IMR-90 (cell line): Measurements from ENCODE around the gene CEP76. TPM values are rescaled to one million over a fixed set of nuclear protein-coding genes. Genes with fewer than 3 reads are reported as not detected.

Experiments used
- ATAC-seq: fragments of 200-7000 bp; cut with Tn5 transposase; 2 replicates; pipeline ENCODE4 v1.9.1; 2020; ENCODE audit warnings: low read depth, mild to moderate bottlenecking, moderate library complexity
- BruUV-seq: library from RNA; stranded (reverse); fragments of 400-500 nt; replicated peaks from 2 replicates; lab custom pipeline; 2021; lab: Mats Ljungman, UMichigan
- CTCF ChIA-PET: fragments of 300-600 bp; formaldehyde crosslinking; extraction: SDS; loops from one replicate; lab custom pipeline; 2021; ENCODE audit warnings: antibody characterized with exemption; lab: Yijun Ruan, JAX
- POLR2A ChIA-PET: fragments of 300-600 bp; sonication (Branson Sonifier 250); formaldehyde crosslinking; loops from one replicate; lab custom pipeline; 2022; ENCODE audit warnings: antibody characterized with exemption; ENCODE audit not compliant: unreplicated experiment; lab: Charles Lee
- DNase-seq: peaks from one replicate; pipeline ENCODE4 v3.0.0; 2013
- H2AFZ ChIP-seq: replicated peaks from 2 replicates; pipeline ENCODE3; 2013; ENCODE audit warnings: low read length, mild to moderate bottlenecking; ENCODE audit not compliant: poor library complexity
- H2AK5ac ChIP-seq: 2 replicates; pipeline ENCODE4 v1.6.1; 2013; ENCODE audit warnings: low read depth, low read length, inconsistent platforms
- H2AK9ac ChIP-seq: replicated peaks from 2 replicates; pipeline ENCODE3; 2013; ENCODE audit warnings: mild to moderate bottlenecking, low read depth, low read length, moderate library complexity; ENCODE audit not compliant: poor library complexity
- H2BK120ac ChIP-seq: 2 replicates; pipeline ENCODE4 v1.6.1; 2013; ENCODE audit warnings: low read depth, low read length, inconsistent platforms
- H2BK15ac ChIP-seq: 3 replicates; pipeline ENCODE4 v1.6.1; 2013; ENCODE audit warnings: low read depth, low read length, inconsistent platforms
- H2BK20ac ChIP-seq: 2 replicates; pipeline ENCODE4 v1.6.1; 2013; ENCODE audit warnings: low read depth, mild to moderate bottlenecking, inconsistent platforms, low read length, moderate library complexity
- H2BK5ac ChIP-seq: 2 replicates; pipeline ENCODE4 v1.6.1; 2013; ENCODE audit warnings: mild to moderate bottlenecking, low read depth, low read length, inconsistent platforms; ENCODE audit not compliant: poor library complexity, severe bottlenecking
- H3K14ac ChIP-seq: replicated peaks from 2 replicates; pipeline ENCODE4 v1.6.1; 2013; ENCODE audit warnings: low read depth, low read length, inconsistent platforms
- H3K18ac ChIP-seq: 2 replicates; pipeline ENCODE4 v1.6.1; 2013; ENCODE audit warnings: low read depth, low read length, control low read depth
- H3K23ac ChIP-seq: 2 replicates; pipeline ENCODE4 v1.6.1; 2013; ENCODE audit warnings: low read depth, low read length, inconsistent platforms
- H3K27ac ChIP-seq: 2 replicates; pipeline ENCODE4 v1.5.1; 2013; ENCODE audit warnings: mild to moderate bottlenecking, control low read depth, low read length; ENCODE audit not compliant: insufficient read depth
- H3K27me3 ChIP-seq: 2 replicates; pipeline ENCODE4 v1.6.1; 2013; ENCODE audit warnings: low read length; ENCODE audit not compliant: control insufficient read depth, insufficient read depth
- H3K36me3 ChIP-seq: 2 replicates; pipeline ENCODE4 v1.6.1; 2013; ENCODE audit warnings: low read length, mixed read lengths; ENCODE audit not compliant: control insufficient read depth, insufficient read depth
- H3K4ac ChIP-seq: 2 replicates; pipeline ENCODE4 v1.6.1; 2013; ENCODE audit warnings: low read depth, low read length, inconsistent platforms
- H3K4me1 ChIP-seq: 2 replicates; pipeline ENCODE4 v1.6.1; 2013; ENCODE audit warnings: low read length, mixed read lengths; ENCODE audit not compliant: control insufficient read depth, insufficient read depth
- H3K4me2 ChIP-seq: 2 replicates; pipeline ENCODE4 v1.6.1; 2013; ENCODE audit warnings: low read depth, mild to moderate bottlenecking, control low read depth, low read length, moderate library complexity
- H3K4me3 ChIP-seq: 2 replicates; pipeline ENCODE4 v1.5.1; 2013; ENCODE audit warnings: low read depth, mild to moderate bottlenecking, control low read depth, low read length, moderate library complexity; ENCODE audit not compliant: insufficient read depth
- H3K56ac ChIP-seq: 2 replicates; pipeline ENCODE4 v1.6.1; 2013; ENCODE audit warnings: low read length, inconsistent platforms; ENCODE audit not compliant: insufficient read depth; ENCODE audit errors: extremely low read depth
- H3K79me1 ChIP-seq, 2 experiments: 2 replicates each; pipeline ENCODE4 v1.6.1; 2013; ENCODE audit warnings: low read length in 2 of 2, inconsistent platforms in 1 of 2, low read depth in 1 of 2
- H3K9ac ChIP-seq: 2 replicates; pipeline ENCODE4 v1.6.1; 2013; ENCODE audit warnings: low read depth, low read length, control low read depth
- H3K9me1 ChIP-seq: 2 replicates; pipeline ENCODE4 v1.6.1; 2013; ENCODE audit warnings: low read length, inconsistent platforms; ENCODE audit not compliant: insufficient read depth
- H3K9me3 ChIP-seq: 2 replicates; pipeline ENCODE4 v1.6.1; 2013; ENCODE audit warnings: low read length; ENCODE audit not compliant: control insufficient read depth, insufficient read depth
- H4K20me1 ChIP-seq: 2 replicates; pipeline ENCODE4 v1.6.1; 2013; ENCODE audit warnings: low read length, inconsistent platforms; ENCODE audit not compliant: insufficient read depth
- H4K5ac ChIP-seq: 2 replicates; pipeline ENCODE4 v1.6.1; 2013; ENCODE audit warnings: mild to moderate bottlenecking, low read depth, low read length, control low read depth
- H4K8ac ChIP-seq, 2 experiments: 2 replicates each; pipeline ENCODE4 v1.6.1; 2013; ENCODE audit warnings: low read depth in 2 of 2, low read length in 2 of 2, control low read depth in 1 of 2, inconsistent platforms in 1 of 2
- H4K91ac ChIP-seq: 2 replicates; pipeline ENCODE4 v1.6.1; 2013; ENCODE audit warnings: low read depth, low read length, inconsistent platforms; ENCODE audit not compliant: insufficient read depth
- FOS ChIP-seq: fragments of 150-350 bp; IDR thresholded peaks from 2 replicates; pipeline ENCODE4 v1.6.1; 2016; ENCODE audit warnings: low read depth, low read length
- MAZ ChIP-seq: IDR thresholded peaks from 2 replicates; pipeline ENCODE4 v1.6.1; 2012; ENCODE audit warnings: low read depth, mild to moderate bottlenecking, low read length, improper control_type of control experiment, moderate library complexity, borderline replicate concordance
- POLR2A ChIP-seq: IDR thresholded peaks from 2 replicates; pipeline ENCODE4 v1.6.1; 2012; ENCODE audit warnings: mild to moderate bottlenecking, low read depth, low read length
- WGBS, 2 experiments: methylation state at CpG; one replicate each; pipeline versions ENCODE4 v1.1.5 to v1.1.7; 2013; ENCODE audit warnings: missing lambda C conversion rate in 2 of 2; ENCODE audit not compliant: insufficient read length in 1 of 2; ENCODE audit errors: extremely low coverage in 2 of 2; 5-methylcytosine and 5-hydroxymethylcytosine counted together
- dilution Hi-C: fragments of 300-500 bp; cut with HindIII; formaldehyde crosslinking; loops from one replicate; pipeline ENCODE4 v1.14.3; 2018; ENCODE audit warnings: low sequenced_read_pairs; ENCODE audit not compliant: unreplicated experiment
- in situ Hi-C: fragments of 300-500 bp; cut with MboI; formaldehyde crosslinking; loops from 3 replicates; pipeline ENCODE4 v1.14.3; 2019; ENCODE audit warnings: low sequenced_read_pairs, inconsistent platforms, mixed read lengths
- intact Hi-C: fragments of 100-400 bp; cut with micrococcal nuclease; formaldehyde crosslinking; loops from 2 replicates; pipeline ENCODE4 v1.10.0; 2022
- polyA plus RNA-seq, 3 experiments: library from polyadenylated mRNA; depleted of rRNA; stranded (reverse); fragments of >200 nt; gene quantifications; 2 replicates each; pipeline ENCODE4 v1.2.3, GENCODE V29; 2012; ENCODE audit warnings: low replicate concordance in 1 of 3
- total RNA-seq: library from RNA; depleted of rRNA; stranded (reverse); fragments of >200 nt; gene quantifications from 2 replicates; pipeline ENCODE4 v1.2.3, GENCODE V29; 2012

The CEP76 gene
- total and polyA plus RNA-seq, 2 of the 4 experiments (the other 2 are of a cell fraction) = 5.1 to 8.1 TPM

DNA sequence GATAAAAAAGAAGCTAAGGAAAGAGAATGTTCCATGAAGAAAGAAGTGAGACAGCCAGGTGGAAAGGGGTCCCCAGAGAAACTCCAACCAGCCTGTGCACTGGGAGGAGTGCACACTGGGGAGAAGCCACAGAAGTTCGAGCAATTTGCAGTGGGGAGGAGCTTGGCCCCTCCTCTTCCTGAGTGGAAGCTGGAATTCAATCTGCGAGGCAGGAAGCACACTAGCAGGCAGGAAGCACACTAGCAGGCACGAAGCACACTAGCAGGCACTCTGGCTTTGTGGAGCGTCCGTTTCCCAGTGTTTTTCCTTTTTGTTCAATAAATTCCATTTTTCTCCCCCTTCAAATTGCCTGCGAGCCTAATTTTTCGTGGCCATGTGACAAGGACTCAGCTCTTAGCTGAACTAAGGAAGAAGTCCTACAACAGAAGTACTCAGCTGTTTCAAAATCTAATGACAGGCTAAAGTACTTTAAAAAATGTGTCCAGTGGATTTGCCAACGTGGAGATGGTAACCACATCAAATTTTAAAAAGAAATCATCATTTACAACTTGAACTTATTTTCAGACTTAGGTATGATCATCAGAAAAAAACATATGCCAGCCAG lies 23.2 kb downstream of the CEP76 start:
- Histone ChIP-seq H4K91ac (peak overlapping the region; percentile 48; the same call in 1 of the 2 replicates), H3K9me3 (no peaks in the 10 kb centered on the region), H3K14ac (peak overlapping the region; percentile 80), H3K79me1 (peaks cover 0 to 4% of the 10 kb centered on the region in 2 experiments; a peak in 1 of 4 replicates), H3K4ac (peak overlapping the region; percentile 70), H2BK15ac (no peak overlapping the region), H2AFZ (peak overlapping the region; percentile 64), H3K27me3 (no peaks in the 10 kb centered on the region), H3K4me2 (0 out of 2 replicates have a peak overlapping the region, but pooled peaks have one; percentile 25), H3K9me1 (no peaks in the 10 kb centered on the region), H2AK9ac (peak overlapping the region; percentile 37), H3K4me1 (no peaks in the 10 kb centered on the region), H3K36me3 (peaks cover 13% of the 10 kb centered on the region), H3K4me3 (no peak overlapping the region), H2BK120ac (no peak overlapping the region), H3K9ac (peak overlapping the region; percentile 22; the same call in 1 of the 2 replicates), H3K23ac (peak overlapping the region; percentile 34; the same call in 1 of the 2 replicates), H3K27ac (peak overlapping the region; percentile 7; the same call in 1 of the 2 replicates), H2AK5ac (no peak overlapping the region), H4K5ac (peak overlapping the region; percentile 66), H2BK5ac (peak overlapping the region; percentile 31), H4K20me1 (no peaks in the 10 kb centered on the region), H4K8ac (peak overlapping the region; percentile 96 to 97), H3K18ac (peak overlapping the region; percentile 22; the same call in 1 of the 2 replicates), H2BK20ac (no peak overlapping the region), H3K56ac (no peak overlapping the region; the same call in 1 of the 2 replicates)
- 85% methylated on average over 4 of the region's 8 CpGs; no CpG with 5 or more reads in 1 of the 2 experiments for WGBS, 2 experiments
- ATAC-seq (peak; percentile 99), DNase-seq (peak; percentile 42)
- dilution Hi-C loops (no loop called here), in situ Hi-C loops (no loop called here), intact Hi-C loops (no loop called here)
- ChIA-PET CTCF (interaction anchor here (0.7 kb wide), 1 partner anchor 20 kb away, joined by 6 read pairs; no protein-coding TSS in a partner anchor), POLR2A (interaction anchor here (0.6 to 0.7 kb wide), 2 partner anchors 51 to 347 kb away, joined by 3 to 4 read pairs; no protein-coding TSS in a partner anchor)
- BruUV-seq = no TSS peak
- no peak for TF ChIP-seq FOS
- TF ChIP-seq MAZ = peak; percentile 24; the same call in 1 of the 2 replicates
- TF ChIP-seq POLR2A = no peak
